Measurements from ENCODE around the gene MRPL58. TPM values are rescaled to one million over a fixed set of nuclear protein-coding genes. Genes with fewer than 3 reads are reported as not detected.

MRPL58 gene
- total and polyA plus RNA-seq, 7 donors = 50.4 to 80.6 (median 64.1) TPM

DNA sequence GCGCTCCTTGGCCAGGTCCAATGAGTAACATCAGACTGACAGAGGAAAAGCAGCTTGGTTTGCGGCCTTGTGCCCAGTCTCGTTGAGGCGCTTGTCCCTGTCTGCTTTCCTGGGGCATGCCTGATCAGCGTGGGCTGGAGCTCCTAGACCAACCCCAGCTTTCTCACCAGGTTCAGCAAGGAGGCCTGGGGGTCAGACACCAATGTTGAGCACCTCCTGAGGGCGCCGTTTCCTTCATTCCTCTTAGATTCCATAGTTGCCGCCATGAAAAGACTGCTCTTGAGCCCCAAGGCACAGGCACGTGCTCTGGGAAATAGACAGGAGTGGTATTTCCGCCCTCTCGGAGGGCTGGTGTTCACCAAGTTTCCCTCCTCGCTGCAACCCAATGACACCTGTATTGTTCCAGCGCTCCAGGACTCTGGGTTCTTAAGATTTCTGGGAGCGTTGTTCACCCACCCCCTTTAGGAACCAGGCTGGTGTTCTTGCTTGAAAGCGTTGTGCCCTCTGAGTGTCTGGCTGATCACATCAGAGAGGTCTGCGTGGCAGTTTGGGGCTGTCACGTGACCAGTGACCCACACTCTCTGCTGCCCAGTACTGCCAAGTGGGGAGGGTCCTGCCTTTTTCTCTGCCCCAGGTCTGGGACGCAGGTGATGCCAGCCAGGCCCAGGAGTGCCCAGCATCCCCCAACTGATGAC, 52.5 kb downstream of the MRPL58 start:
- Histone ChIP-seq H3K27me3 (ENCODE audit: insufficient read depth in 3 of 3, low read length in 2 of 3) (no peaks in the 10 kb centered on the region), H3K27ac (no peak overlapping the region), H3K9me3 (no peaks in the 10 kb centered on the region), H3K4me3 (no peak overlapping the region), H3K36me3 (ENCODE audit: insufficient read depth in 1 of 2, low read depth in 1 of 2) (peaks cover 3 to 45% of the 10 kb centered on the region in 2 donors), H3K4me1 (peaks cover 2% of the 10 kb centered on the region)
- intact Hi-C loops (cut with DNase I) = no loop called here
- 95 to 97% (median 96%) methylated on average over 18 of the region's 18 CpGs for WGBS, 3 donors
- TF ChIP-seq, protein P1, sequence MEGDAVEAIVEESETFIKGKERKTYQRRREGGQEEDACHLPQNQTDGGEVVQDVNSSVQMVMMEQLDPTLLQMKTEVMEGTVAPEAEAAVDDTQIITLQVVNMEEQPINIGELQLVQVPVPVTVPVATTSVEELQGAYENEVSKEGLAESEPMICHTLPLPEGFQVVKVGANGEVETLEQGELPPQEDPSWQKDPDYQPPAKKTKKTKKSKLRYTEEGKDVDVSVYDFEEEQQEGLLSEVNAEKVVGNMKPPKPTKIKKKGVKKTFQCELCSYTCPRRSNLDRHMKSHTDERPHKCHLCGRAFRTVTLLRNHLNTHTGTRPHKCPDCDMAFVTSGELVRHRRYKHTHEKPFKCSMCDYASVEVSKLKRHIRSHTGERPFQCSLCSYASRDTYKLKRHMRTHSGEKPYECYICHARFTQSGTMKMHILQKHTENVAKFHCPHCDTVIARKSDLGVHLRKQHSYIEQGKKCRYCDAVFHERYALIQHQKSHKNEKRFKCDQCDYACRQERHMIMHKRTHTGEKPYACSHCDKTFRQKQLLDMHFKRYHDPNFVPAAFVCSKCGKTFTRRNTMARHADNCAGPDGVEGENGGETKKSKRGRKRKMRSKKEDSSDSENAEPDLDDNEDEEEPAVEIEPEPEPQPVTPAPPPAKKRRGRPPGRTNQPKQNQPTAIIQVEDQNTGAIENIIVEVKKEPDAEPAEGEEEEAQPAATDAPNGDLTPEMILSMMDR (IDR thresholded peaks at IDR 0.05) = no peak
- ATAC-seq (no peak), DNase-seq (no peak)

DNA sequence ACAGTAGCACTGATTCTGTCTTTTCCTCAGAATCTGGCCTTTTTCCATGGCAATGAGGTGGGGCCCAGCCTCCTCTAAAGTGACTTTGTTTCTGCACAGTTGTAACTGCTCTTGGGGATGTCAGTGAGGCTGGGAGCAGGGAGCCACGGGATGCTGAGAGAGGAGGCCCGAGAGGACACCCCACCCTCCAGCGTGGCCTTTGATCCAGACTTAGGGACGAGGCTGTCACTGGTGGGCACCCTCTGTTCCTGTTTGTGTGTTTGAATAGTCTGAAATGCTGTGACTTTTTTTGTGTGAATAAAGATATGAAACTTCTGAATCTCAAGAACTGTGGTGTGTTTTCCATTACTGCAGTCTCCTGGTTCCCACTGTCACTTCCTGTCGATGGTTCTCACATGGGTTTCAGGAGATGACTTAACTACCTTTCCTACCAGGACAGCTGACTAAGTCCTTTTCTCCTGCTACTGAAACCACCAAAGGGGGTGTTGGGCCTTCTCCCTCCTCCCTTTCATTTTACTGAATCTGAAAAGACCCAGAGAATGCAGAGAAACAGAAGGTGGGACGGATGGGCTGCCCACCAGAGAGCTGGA, 53.2 kb downstream of the MRPL58 start:
- H3K27me3 ChIP-seq (ENCODE audit: insufficient read depth in 3 of 3, low read length in 2 of 3) = no peaks in the 10 kb centered on the region
- H3K9me3 ChIP-seq = no peaks in the 10 kb centered on the region
- H3K4me1 ChIP-seq = no peaks in the 10 kb centered on the region
- peaks cover 3 to 45% of the 10 kb centered on the region in 2 donors for H3K36me3 ChIP-seq (ENCODE audit: insufficient read depth in 1 of 2, low read depth in 1 of 2)
- ATAC-seq (no peak), DNase-seq (no peak)
- H3K27ac ChIP-seq = no peak overlapping the region
- intact Hi-C loops (cut with DNase I) = no loop called here
- WGBS, 3 donors = 74 to 86% (median 78%) methylated on average over 6 of the region's 6 CpGs
- no peak overlapping the region for H3K4me3 ChIP-seq
- TF ChIP-seq, protein P1 (IDR thresholded peaks at IDR 0.05) = no peak

DNA sequence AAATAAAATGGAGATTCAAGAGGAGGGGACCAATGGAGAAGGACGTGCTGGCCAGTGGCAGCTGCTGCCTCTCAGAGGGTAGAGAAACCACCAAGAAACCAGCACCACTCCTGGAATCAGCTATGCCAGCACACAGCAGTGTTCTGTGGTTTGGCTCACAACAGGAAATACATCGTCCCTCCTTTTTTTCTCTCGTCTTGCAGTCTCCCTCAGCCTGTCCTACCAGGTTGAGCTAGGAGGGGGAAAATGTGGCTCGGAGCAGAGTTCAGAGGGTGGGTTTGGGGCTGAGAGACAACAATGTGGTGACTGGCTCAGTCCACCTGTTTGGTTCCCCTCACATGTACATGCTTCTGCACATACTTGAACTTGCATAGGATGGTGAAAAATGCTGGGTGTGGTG, 55.4 kb downstream of the MRPL58 start:
- H3K36me3 ChIP-seq (ENCODE audit: insufficient read depth in 1 of 2, low read depth in 1 of 2) = peaks cover 3 to 28% of the 10 kb centered on the region in 2 donors
- no peak overlapping the region for H3K4me3 ChIP-seq
- DNase-seq (no peak), ATAC-seq (no peak)
- H3K27me3 ChIP-seq (ENCODE audit: insufficient read depth in 3 of 3, low read length in 2 of 3) = no peaks in the 10 kb centered on the region
- H3K4me1 ChIP-seq = no peaks in the 10 kb centered on the region
- no peak overlapping the region for H3K27ac ChIP-seq
- WGBS, 3 donors = 66 to 78% (median 73%) methylated on average over 4 of the region's 4 CpGs
- no peaks in the 10 kb centered on the region for H3K9me3 ChIP-seq
- TF ChIP-seq, protein P1 (IDR thresholded peaks at IDR 0.05) = no peak
- intact Hi-C loops (cut with DNase I) = no loop called here

DNA sequence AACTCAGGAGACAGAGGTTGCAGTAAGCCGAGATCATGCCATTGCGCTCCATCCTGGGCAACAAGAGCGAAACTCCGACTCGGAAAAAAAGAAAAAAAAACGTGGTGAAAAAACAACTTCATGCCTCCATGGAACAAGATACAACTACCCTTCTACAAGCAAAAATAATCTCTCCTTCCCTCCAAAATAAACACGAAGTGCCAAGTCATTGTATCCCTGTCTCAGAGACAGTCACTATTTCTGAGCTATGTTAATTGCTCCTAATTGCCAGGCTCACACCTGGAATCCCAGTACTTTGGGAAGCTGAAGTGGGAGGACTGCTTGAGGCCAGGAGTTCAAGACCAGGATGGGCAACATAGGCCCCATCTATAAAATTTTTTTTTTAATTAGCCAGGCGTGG, 56.3 kb downstream of the MRPL58 start:
- DNase-seq (no peak), ATAC-seq (no peak)
- TF ChIP-seq, protein P1 (IDR thresholded peaks at IDR 0.05) = no peak
- Histone ChIP-seq H3K27me3 (ENCODE audit: insufficient read depth in 3 of 3, low read length in 2 of 3) (no peaks in the 10 kb centered on the region), H3K4me1 (peaks cover 2% of the 10 kb centered on the region), H3K36me3 (ENCODE audit: insufficient read depth in 1 of 2, low read depth in 1 of 2) (peaks cover 0 to 19% of the 10 kb centered on the region in 2 donors), H3K4me3 (no peak overlapping the region), H3K27ac (no peak overlapping the region), H3K9me3 (no peaks in the 10 kb centered on the region)
- 82 to 86% (median 85%) methylated on average over 8 of the region's 8 CpGs for WGBS, 3 donors
- intact Hi-C loops (cut with DNase I) = no loop called here
